ENCODE measurements around the gene GATD1. TPM values are rescaled to one million over a fixed set of nuclear protein-coding genes. Genes with fewer than 3 reads are reported as not detected.

Gene GATD1
- total RNA-seq, 1 experiment from 2014 or later: 67.7 TPM

DNA sequence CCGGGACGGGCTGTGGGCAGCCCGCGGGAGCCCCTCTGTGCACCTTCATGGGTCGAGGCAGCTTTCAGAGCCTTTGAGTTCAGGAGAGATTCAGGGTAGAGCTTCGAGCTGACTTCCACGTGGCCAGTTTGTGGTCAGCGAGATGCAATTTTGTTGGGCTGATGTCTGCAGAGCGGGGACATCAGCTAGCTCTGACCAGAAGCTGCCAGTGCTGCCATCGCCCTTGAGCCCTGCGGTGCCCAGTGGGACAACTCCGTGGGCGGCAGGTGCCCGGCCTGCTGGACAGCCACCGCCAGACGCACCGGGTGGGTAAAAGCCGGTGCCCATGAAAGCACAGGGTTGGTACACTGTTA lies 29.3 kb downstream of the GATD1 start:
- POLR2A ChIA-PET: interaction anchor here (0.5 to 5.6 kb wide), 20 partner anchors 13 to 1149 kb away, joined by 3 to 125 read pairs (median 6); partner anchors contain the start of genes DEAF1, EPS8L2, GATD1 and HRAS
- intact Hi-C loops (cut with micrococcal nuclease): no loop called here
- no peaks in the 10 kb centered on the region for H3K27me3 Mint-ChIP-seq (ENCODE audit: insufficient read depth, unreplicated experiment)

GRCh38 chr11:747158-748006 lies 29.9 kb downstream of the GATD1 start, which contains the start of gene TALDO1:
Gene TALDO1, plus strand, starts transcription at chr11:747464. Its CDS starts 18 bp downstream, at chr11:747482.
- H3K36me3 Mint-ChIP-seq (ENCODE audit: insufficient read depth, unreplicated experiment): peaks cover 9% of the 10 kb centered on the region
- ChIA-PET POLR2A (interaction anchor here (0.5 to 5.6 kb wide), 19 partner anchors 14 to 1150 kb away, joined by 3 to 125 read pairs (median 7); partner anchors contain the start of genes DEAF1, EPS8L2, GATD1 and HRAS), CTCF (interaction anchor here (0.6 to 3.3 kb wide), 14 partner anchors 9 to 407 kb away, joined by 3 to 18 read pairs (median 4); no protein-coding TSS in a partner anchor)
- H3K4me3 Mint-ChIP-seq (ENCODE audit: unreplicated experiment): peak within 1 kb of the TSS; percentile 82
- peak; percentile 88 for DNase-seq (ENCODE audit: unreplicated experiment)
- TF ChIP-seq, protein P1, sequence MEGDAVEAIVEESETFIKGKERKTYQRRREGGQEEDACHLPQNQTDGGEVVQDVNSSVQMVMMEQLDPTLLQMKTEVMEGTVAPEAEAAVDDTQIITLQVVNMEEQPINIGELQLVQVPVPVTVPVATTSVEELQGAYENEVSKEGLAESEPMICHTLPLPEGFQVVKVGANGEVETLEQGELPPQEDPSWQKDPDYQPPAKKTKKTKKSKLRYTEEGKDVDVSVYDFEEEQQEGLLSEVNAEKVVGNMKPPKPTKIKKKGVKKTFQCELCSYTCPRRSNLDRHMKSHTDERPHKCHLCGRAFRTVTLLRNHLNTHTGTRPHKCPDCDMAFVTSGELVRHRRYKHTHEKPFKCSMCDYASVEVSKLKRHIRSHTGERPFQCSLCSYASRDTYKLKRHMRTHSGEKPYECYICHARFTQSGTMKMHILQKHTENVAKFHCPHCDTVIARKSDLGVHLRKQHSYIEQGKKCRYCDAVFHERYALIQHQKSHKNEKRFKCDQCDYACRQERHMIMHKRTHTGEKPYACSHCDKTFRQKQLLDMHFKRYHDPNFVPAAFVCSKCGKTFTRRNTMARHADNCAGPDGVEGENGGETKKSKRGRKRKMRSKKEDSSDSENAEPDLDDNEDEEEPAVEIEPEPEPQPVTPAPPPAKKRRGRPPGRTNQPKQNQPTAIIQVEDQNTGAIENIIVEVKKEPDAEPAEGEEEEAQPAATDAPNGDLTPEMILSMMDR (IDR thresholded peaks at IDR 0.05; ENCODE audit: unreplicated experiment): peak; percentile 15
- intact Hi-C loops (cut with micrococcal nuclease): loop anchor here (2.0 kb wide), 1 partner anchor 19 kb away; no protein-coding TSS in a partner anchor
- peaks cover 4% of the 10 kb centered on the region for H3K4me1 Mint-ChIP-seq (ENCODE audit: insufficient read depth, unreplicated experiment)
- H3K9me3 Mint-ChIP-seq (ENCODE audit: unreplicated experiment): no peaks in the 10 kb centered on the region
- H3K27ac Mint-ChIP-seq (ENCODE audit: low read depth, unreplicated experiment): peak within 1 kb of the TSS; percentile 63
- BruUV-seq (replicated peaks): no TSS peak
- H3K27me3 Mint-ChIP-seq (ENCODE audit: insufficient read depth, unreplicated experiment): no peaks in the 10 kb centered on the region

More for the DNA sequence above, 29.3 kb downstream of the GATD1 start:
- H3K36me3 Mint-ChIP-seq (ENCODE audit: insufficient read depth, unreplicated experiment): peaks cover 15% of the 10 kb centered on the region
- H3K4me1 Mint-ChIP-seq (ENCODE audit: insufficient read depth, unreplicated experiment): peaks cover 4% of the 10 kb centered on the region
- no TSS peak for BruUV-seq (replicated peaks)
- H3K27ac Mint-ChIP-seq (ENCODE audit: low read depth, unreplicated experiment): peak overlapping the region; percentile 39
- CTCF ChIA-PET: interaction anchor here (0.6 to 3.3 kb wide), 12 partner anchors 10 to 408 kb away, joined by 3 to 18 read pairs (median 4); no protein-coding TSS in a partner anchor
- H3K4me3 Mint-ChIP-seq (ENCODE audit: unreplicated experiment): peak overlapping the region; percentile 82
- TF ChIP-seq, protein P1 (IDR thresholded peaks at IDR 0.05; ENCODE audit: unreplicated experiment): no peak
- DNase-seq (ENCODE audit: unreplicated experiment): no peak
- no peaks in the 10 kb centered on the region for H3K9me3 Mint-ChIP-seq (ENCODE audit: unreplicated experiment)

- Mint-ChIP-seq H3K4me1 (ENCODE audit: insufficient read depth, unreplicated experiment) (peaks cover 4% of the 10 kb centered on the region), H3K36me3 (ENCODE audit: insufficient read depth, unreplicated experiment) (peaks cover under 1% of the 10 kb centered on the region), H3K27me3 (ENCODE audit: insufficient read depth, unreplicated experiment) (no peaks in the 10 kb centered on the region), H3K9me3 (ENCODE audit: unreplicated experiment) (no peaks in the 10 kb centered on the region), H3K4me3 (ENCODE audit: unreplicated experiment) (peak overlapping the region; percentile 82), H3K27ac (ENCODE audit: low read depth, unreplicated experiment) (peak overlapping the region; percentile 63)
- no TSS peak for BruUV-seq (replicated peaks)
- CTCF ChIA-PET: interaction anchor here (0.7 to 3.3 kb wide), 8 partner anchors 8 to 83 kb away, joined by 3 to 18 read pairs (median 4); no protein-coding TSS in a partner anchor
- intact Hi-C loops (cut with micrococcal nuclease): loop anchor here (2.0 kb wide), 1 partner anchor 18 kb away; no protein-coding TSS in a partner anchor
- TF ChIP-seq, protein P1 (IDR thresholded peaks at IDR 0.05; ENCODE audit: unreplicated experiment): no peak
- peak; percentile 41 for DNase-seq (ENCODE audit: unreplicated experiment)
- POLR2A ChIA-PET: interaction anchor here (0.6 to 5.6 kb wide), 15 partner anchors 15 to 183 kb away, joined by 3 to 125 read pairs (median 9); partner anchors contain the start of genes DEAF1, EPS8L2, GATD1 and PNPLA2
Observed at GRCh38 chr11:746289-747157, 30.8 kb downstream of the GATD1 start.
